ENCODE data around the gene PTPN13. TPM values are rescaled to one million over a fixed set of nuclear protein-coding genes. Genes with fewer than 3 reads are reported as not detected.
"Not testable (repeated sequence)": the region's sequence is repeated elsewhere in the genome, so short reads cannot be mapped to it uniquely, and the experiment has no call there.

PTPN13 gene
- total RNA-seq, 4 donors from 2014 or later: 7.9 to 13.7 (median 9.4) TPM

DNA sequence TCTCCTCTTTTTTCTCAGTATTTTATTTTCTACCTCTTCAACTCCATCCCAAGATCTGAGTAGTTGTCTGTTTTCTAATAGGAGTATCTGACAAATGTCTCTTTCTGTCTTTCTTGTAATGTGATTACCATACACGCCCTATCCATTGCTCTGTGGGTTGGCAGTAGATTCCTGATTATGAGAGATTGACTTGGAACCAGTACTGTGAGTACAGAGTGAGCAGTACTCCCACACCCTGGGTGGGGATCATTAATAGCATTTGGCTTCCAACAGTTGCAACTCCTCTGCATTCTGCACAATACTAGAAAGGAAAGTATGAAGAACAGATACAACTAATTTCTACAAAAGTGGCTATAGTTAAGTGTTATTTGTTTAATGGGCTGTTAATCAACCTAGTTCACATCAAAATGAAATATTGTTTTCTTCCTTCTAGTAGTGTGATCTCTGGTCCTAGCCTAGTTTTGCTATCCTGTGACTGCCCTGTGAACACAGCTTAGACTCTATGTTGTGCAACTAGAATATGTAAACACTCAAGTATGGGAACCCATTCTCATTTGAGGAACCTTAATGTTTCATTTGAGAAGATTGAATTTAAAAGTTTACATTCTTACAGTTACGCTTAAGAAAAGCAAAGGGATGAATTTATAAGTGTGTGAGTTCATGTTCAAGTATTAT lies 112.9 kb downstream of the PTPN13 start:
- no peaks in the 10 kb centered on the region for H3K9me3 ChIP-seq
- 79% methylated on average over 2 of the region's 2 CpGs for WGBS
- no peak for DNase-seq (ENCODE audit: extremely low spot score)
- no peaks in the 10 kb centered on the region for H3K36me3 ChIP-seq
- TF ChIP-seq POLR2A (IDR thresholded peaks at IDR 0.05; ENCODE audit: low read depth) (no peak), EP300 (IDR thresholded peaks at IDR 0.05) (no peak), CTCF (IDR thresholded peaks at IDR 0.05) (no peak), POLR2AphosphoS5 (IDR thresholded peaks at IDR 0.05) (no peak)
- H3K27me3 ChIP-seq: no peaks in the 10 kb centered on the region
- intact Hi-C loops (cut with DNase I): no loop called here
- H3K27ac ChIP-seq (replicated peaks in 1 of 4): no peak overlapping the region
- no peak overlapping the region for H3K4me3 ChIP-seq
- H3K4me1 ChIP-seq: no peaks in the 10 kb centered on the region

DNA sequence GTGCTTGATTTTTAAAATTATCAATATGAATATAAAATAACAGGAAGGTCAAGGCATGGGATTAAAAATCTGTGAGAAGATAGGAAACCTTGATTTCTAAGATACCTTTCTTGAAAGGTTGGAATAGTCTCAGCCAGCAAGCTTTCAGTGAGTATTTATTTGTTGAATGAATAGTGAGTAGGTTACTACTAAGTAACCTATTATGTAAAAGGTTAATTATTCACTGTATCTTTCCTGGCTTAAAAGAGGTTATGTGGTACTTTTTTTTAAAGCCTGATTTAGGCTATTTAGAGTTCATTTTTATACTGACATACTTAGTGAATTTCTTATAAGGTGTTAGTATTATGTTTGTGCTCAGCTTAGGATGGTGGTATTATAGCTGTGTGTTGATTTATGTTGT lies 123.5 kb downstream of the PTPN13 start:
- Histone ChIP-seq H3K4me1 (no peaks in the 10 kb centered on the region), H3K36me3 (peaks cover 0 to 4% (median 0%) of the 10 kb centered on the region in 4 donors), H3K27me3 (no peaks in the 10 kb centered on the region), H3K4me3 (no peak overlapping the region), H3K27ac (replicated peaks in 1 of 4) (no peak overlapping the region), H3K9me3 (no peaks in the 10 kb centered on the region)
- TF ChIP-seq POLR2A (IDR thresholded peaks at IDR 0.05; ENCODE audit: low read depth): no peak
- TF ChIP-seq EP300 (IDR thresholded peaks at IDR 0.05): no peak
- TF ChIP-seq CTCF (IDR thresholded peaks at IDR 0.05): no peak
- TF ChIP-seq POLR2AphosphoS5 (IDR thresholded peaks at IDR 0.05): no peak
- intact Hi-C loops (cut with DNase I): no loop called here
- no peak for DNase-seq (ENCODE audit: extremely low spot score)

DNA sequence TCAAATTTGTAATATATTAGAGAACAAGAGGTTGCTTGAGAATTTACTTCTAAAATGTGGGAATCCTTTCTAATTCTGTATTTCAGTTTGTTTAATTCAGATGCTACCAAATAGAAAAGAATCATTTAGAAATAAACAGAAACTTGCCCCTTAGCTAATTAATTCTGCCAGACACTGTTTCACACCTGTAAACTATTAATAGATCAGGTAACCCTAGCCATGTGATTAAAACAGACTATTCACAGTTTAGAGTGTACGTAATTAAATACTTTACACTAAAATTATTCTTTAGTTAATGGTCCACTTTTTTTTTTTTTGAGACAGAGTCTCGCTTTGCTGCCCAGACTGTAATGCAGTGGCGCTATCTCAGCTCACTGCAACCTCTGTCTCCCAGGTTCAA lies 124.0 kb downstream of the PTPN13 start:
- TF ChIP-seq POLR2A (IDR thresholded peaks at IDR 0.05; ENCODE audit: low read depth) (no peak), POLR2AphosphoS5 (IDR thresholded peaks at IDR 0.05) (no peak)
- Histone ChIP-seq H3K27ac (replicated peaks in 1 of 4) (no peak overlapping the region), H3K4me1 (no peaks in the 10 kb centered on the region), H3K36me3 (peaks cover 0 to 4% (median 0%) of the 10 kb centered on the region in 4 donors), H3K9me3 (no peaks in the 10 kb centered on the region), H3K27me3 (no peaks in the 10 kb centered on the region), H3K4me3 (no peak overlapping the region)
- 98% methylated on average over 3 of the region's 3 CpGs for WGBS
- DNase-seq (ENCODE audit: extremely low spot score): no peak
- intact Hi-C loops (cut with DNase I): no loop called here

GRCh38 chr4:86719149-86719548 lies 125.0 kb downstream of the PTPN13 start:
- H3K36me3 ChIP-seq; DNase-seq (ENCODE audit: extremely low spot score): not testable (repeated sequence)
- WGBS: 100% methylated on average over 3 of the region's 3 CpGs

DNA sequence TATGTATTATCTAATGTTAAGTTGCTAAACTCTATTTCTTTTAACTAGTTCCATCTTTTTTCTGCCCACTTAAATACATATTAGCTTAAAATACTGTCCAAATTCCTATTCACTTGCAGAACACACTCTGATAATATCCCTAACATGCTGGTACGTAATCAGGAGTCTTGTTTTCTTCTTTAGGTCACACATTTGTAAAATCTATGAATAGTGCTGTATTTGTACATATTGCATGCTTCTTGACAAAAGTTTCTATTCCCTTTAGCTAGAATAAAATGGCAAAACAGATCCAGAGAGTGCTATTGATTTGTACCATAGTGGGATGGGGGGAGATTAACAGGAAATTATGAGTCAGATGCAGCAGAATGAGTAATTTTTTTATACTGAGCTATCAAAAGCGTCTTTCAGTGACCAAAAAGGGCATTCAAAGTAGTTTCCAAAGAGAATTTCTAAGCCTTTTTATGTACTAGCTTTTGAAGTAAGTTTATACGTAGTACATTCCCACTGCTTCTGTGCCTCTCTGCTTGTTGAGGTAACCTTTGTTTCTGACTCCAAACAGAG lies 126.5 kb downstream of the PTPN13 start:
- H3K9me3 ChIP-seq: no peaks in the 10 kb centered on the region
- H3K27ac ChIP-seq (replicated peaks in 1 of 4): no peak overlapping the region
- no peak for DNase-seq (ENCODE audit: extremely low spot score)
- intact Hi-C loops (cut with DNase I): no loop called here
- 82% methylated on average over 3 of the region's 3 CpGs for WGBS
- no peaks in the 10 kb centered on the region for H3K4me1 ChIP-seq
- H3K4me3 ChIP-seq: no peak overlapping the region
- no peak for TF ChIP-seq EP300 (IDR thresholded peaks at IDR 0.05)
- TF ChIP-seq CTCF (IDR thresholded peaks at IDR 0.05): no peak
- TF ChIP-seq POLR2AphosphoS5 (IDR thresholded peaks at IDR 0.05): no peak
- TF ChIP-seq POLR2A (IDR thresholded peaks at IDR 0.05; ENCODE audit: low read depth): no peak
- peaks cover 0 to 7% (median 0%) of the 10 kb centered on the region in 4 donors for H3K36me3 ChIP-seq
- H3K27me3 ChIP-seq: no peaks in the 10 kb centered on the region

More at GRCh38 chr4:86719149-86719548, 125.0 kb downstream of the PTPN13 start:
- H3K27me3 ChIP-seq; intact Hi-C loops (cut with DNase I); H3K4me1 ChIP-seq; H3K4me3 ChIP-seq; H3K27ac ChIP-seq (replicated peaks in 1 of 4); H3K9me3 ChIP-seq: not testable (repeated sequence)

Data from esophagus muscularis mucosa (tissue), 4 donors.